Measurements from ENCODE around the gene SCG3. TPM values are rescaled to one million over a fixed set of nuclear protein-coding genes. Genes with fewer than 3 reads are reported as not detected.

The SCG3 gene
- total RNA-seq, 1 experiment from 2014 or later, result not detected

DNA sequence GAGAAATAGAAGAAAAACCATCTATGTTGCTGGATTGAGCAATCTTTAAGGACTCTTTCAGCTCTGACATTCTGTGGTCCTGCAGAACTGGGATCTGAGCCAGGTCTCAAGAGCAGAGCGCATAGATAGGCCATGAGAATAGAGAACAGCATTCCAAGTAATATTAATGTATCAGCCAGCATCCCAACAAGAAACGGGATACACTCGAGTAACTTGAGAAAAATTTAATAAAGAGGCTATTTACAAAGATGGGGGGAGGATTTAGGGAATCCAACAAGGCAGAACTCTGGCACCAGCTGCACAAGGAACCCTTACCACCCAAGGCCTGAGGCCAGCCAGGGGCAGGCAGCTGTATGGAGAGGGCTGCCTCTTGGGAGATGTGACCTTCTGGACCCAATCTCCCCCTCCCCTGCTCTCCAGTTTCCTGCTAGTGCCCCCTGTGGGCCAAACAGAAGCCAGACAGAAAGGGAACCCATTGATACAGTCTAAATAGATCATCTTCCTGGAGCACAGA, 78.3 kb downstream of the SCG3 start:
- no peak overlapping the region for H3K4me2 ChIP-seq
- H3F3A ChIP-seq (ENCODE audit: insufficient read depth, low read depth), result no peaks in the 10 kb centered on the region
- no peaks in the 10 kb centered on the region for H3K9me3 ChIP-seq (ENCODE audit: insufficient read depth, low read depth)
- no peaks in the 10 kb centered on the region for H4K20me1 ChIP-seq (ENCODE audit: insufficient read depth)
- DNase-seq, result no peak
- no peak overlapping the region for H3K4me3 ChIP-seq
- H3K4me1 ChIP-seq (replicated peaks; ENCODE audit: insufficient read depth), result no peaks in the 10 kb centered on the region
- ChIA-PET CTCF (no interaction called here), POLR2A (ENCODE audit: unreplicated experiment) (no interaction called here)
- no peak for TF ChIP-seq EZH2 (IDR thresholded peaks at IDR 0.05; ENCODE audit: low read depth)
- TF ChIP-seq, protein P1, sequence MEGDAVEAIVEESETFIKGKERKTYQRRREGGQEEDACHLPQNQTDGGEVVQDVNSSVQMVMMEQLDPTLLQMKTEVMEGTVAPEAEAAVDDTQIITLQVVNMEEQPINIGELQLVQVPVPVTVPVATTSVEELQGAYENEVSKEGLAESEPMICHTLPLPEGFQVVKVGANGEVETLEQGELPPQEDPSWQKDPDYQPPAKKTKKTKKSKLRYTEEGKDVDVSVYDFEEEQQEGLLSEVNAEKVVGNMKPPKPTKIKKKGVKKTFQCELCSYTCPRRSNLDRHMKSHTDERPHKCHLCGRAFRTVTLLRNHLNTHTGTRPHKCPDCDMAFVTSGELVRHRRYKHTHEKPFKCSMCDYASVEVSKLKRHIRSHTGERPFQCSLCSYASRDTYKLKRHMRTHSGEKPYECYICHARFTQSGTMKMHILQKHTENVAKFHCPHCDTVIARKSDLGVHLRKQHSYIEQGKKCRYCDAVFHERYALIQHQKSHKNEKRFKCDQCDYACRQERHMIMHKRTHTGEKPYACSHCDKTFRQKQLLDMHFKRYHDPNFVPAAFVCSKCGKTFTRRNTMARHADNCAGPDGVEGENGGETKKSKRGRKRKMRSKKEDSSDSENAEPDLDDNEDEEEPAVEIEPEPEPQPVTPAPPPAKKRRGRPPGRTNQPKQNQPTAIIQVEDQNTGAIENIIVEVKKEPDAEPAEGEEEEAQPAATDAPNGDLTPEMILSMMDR (conservative IDR thresholded peaks at IDR 0.05), result no peak
- no peaks in the 10 kb centered on the region for H3K27me3 ChIP-seq (ENCODE audit: insufficient read depth, low read depth)
- no peaks in the 10 kb centered on the region for H3K36me3 ChIP-seq (ENCODE audit: low read depth)
- H3K27ac ChIP-seq, result no peak overlapping the region
- no TSS peak for BruUV-seq (replicated peaks)
- intact Hi-C loops (cut with micrococcal nuclease; ENCODE audit: unreplicated experiment), result no loop called here
- no peaks in the 10 kb centered on the region for H3K9me2 ChIP-seq (ENCODE audit: insufficient read depth)
- H2AFZ ChIP-seq, result no peak overlapping the region
- no peaks in the 10 kb centered on the region for H3K79me2 ChIP-seq (ENCODE audit: low read depth)

DNA sequence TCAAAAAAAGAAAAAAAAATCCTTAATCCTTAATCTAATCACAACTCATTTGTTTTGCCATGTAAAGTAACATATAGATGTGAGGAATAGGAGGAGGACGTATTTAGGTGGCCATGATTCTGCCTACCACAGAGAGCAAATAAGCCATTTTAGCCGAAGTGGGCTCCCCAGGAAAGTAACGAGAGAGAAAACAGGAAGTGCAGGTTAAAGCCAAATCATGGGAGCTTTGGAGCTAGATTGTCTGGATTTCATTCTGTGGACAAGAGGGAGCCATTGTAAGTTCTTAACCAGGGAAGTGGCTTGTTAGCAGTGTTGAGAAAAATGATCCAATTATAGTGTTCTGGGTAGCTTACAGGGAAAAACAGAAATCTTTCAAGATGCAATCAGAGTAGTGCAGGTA, 79.5 kb downstream of the SCG3 start:
- BruUV-seq (replicated peaks), result no TSS peak
- CTCF ChIA-PET, result no interaction called here

DNA sequence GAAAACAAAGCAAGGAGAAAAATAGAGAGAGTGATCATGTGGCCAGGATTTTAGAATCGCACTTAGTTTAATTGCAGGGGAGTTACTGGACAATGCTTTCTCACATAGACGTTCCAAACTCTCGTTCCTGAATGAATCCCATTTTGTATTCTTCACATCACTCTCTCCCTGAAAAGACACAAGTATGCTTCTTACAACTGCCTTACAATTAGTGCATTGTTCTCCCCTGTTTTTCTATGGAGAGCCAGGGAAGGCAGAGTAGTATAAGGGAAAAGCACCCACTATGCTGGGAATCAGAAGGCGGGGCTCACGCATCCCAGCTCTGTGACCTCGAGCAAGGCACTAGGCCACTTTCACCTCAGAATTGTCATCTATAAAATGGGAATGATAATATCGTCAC, 84.4 kb downstream of the SCG3 start:
- Histone ChIP-seq H2AFZ (no peak overlapping the region), H3K79me2 (ENCODE audit: low read depth) (no peaks in the 10 kb centered on the region), H3F3A (ENCODE audit: insufficient read depth, low read depth) (no peaks in the 10 kb centered on the region), H3K9me3 (ENCODE audit: insufficient read depth, low read depth) (no peaks in the 10 kb centered on the region), H3K27me3 (ENCODE audit: insufficient read depth, low read depth) (no peaks in the 10 kb centered on the region), H3K9me2 (ENCODE audit: insufficient read depth) (no peaks in the 10 kb centered on the region), H3K4me2 (no peak overlapping the region), H3K27ac (no peak overlapping the region), H4K20me1 (ENCODE audit: insufficient read depth) (no peaks in the 10 kb centered on the region), H3K4me3 (no peak overlapping the region), H3K36me3 (ENCODE audit: low read depth) (no peaks in the 10 kb centered on the region), H3K4me1 (replicated peaks; ENCODE audit: insufficient read depth) (no peaks in the 10 kb centered on the region)
- BruUV-seq (replicated peaks), result no TSS peak
- ChIA-PET CTCF (interaction anchor here (0.6 kb wide), 1 partner anchor 235 kb away, joined by 4 read pairs; no protein-coding TSS in a partner anchor), POLR2A (ENCODE audit: unreplicated experiment) (no interaction called here)
- DNase-seq, result no peak
- no peak for TF ChIP-seq EZH2 (IDR thresholded peaks at IDR 0.05; ENCODE audit: low read depth)
- TF ChIP-seq, protein P1 (conservative IDR thresholded peaks at IDR 0.05), result no peak
- intact Hi-C loops (cut with micrococcal nuclease; ENCODE audit: unreplicated experiment), result no loop called here

More for the DNA sequence above, 79.5 kb downstream of the SCG3 start:
- no peaks in the 10 kb centered on the region for H3K9me2 ChIP-seq (ENCODE audit: insufficient read depth)
- H3F3A ChIP-seq (ENCODE audit: insufficient read depth, low read depth), result no peaks in the 10 kb centered on the region
- H2AFZ ChIP-seq, result no peak overlapping the region
- no peaks in the 10 kb centered on the region for H3K36me3 ChIP-seq (ENCODE audit: low read depth)
- no peaks in the 10 kb centered on the region for H3K4me1 ChIP-seq (replicated peaks; ENCODE audit: insufficient read depth)
- intact Hi-C loops (cut with micrococcal nuclease; ENCODE audit: unreplicated experiment), result no loop called here
- no peak overlapping the region for H3K27ac ChIP-seq
- TF ChIP-seq, protein P1 (conservative IDR thresholded peaks at IDR 0.05), result no peak
- no peak for TF ChIP-seq EZH2 (IDR thresholded peaks at IDR 0.05; ENCODE audit: low read depth)
- H4K20me1 ChIP-seq (ENCODE audit: insufficient read depth), result no peaks in the 10 kb centered on the region
- H3K9me3 ChIP-seq (ENCODE audit: insufficient read depth, low read depth), result no peaks in the 10 kb centered on the region
- DNase-seq, result no peak
- H3K27me3 ChIP-seq (ENCODE audit: insufficient read depth, low read depth), result no peaks in the 10 kb centered on the region
- POLR2A ChIA-PET (ENCODE audit: unreplicated experiment), result no interaction called here
- no peaks in the 10 kb centered on the region for H3K79me2 ChIP-seq (ENCODE audit: low read depth)
- H3K4me3 ChIP-seq, result no peak overlapping the region
- no peak overlapping the region for H3K4me2 ChIP-seq

All from PC-9 (cell line).